Activated CD4-positive, alpha-beta T cell treated with anti-CD3 and anti-CD28 coated beads, Interleukin-10, Interleukin-2, amounts not matched to agents 100 ng/mL and 50 ng/mL, durations not matched to agents 16 hours and 8 hours (primary cell): ENCODE data around the gene CLIC4.
"Not testable (repeated sequence)": the region's sequence is repeated elsewhere in the genome, so short reads cannot be mapped to it uniquely, and the experiment has no call there.

Experiments used
- DNase-seq: peaks from one replicate; pipeline ENCODE4 v3.0.0-alpha.2; 2020

The CLIC4 gene

GRCh38 chr1:24775916-24776315 lies 30.7 kb downstream of the CLIC4 start:
- DNase-seq: no peak

- no peak for DNase-seq
Observed at GRCh38 chr1:24776821-24777220, 31.6 kb downstream of the CLIC4 start.

- DNase-seq: no peak
Observed at GRCh38 chr1:24778141-24778540, 32.9 kb downstream of the CLIC4 start.

GRCh38 chr1:24779199-24779598 lies 34.0 kb downstream of the CLIC4 start:
- not testable (repeated sequence) for DNase-seq

GRCh38 chr1:24779689-24780464 lies 34.6 kb downstream of the CLIC4 start:
- no peak for DNase-seq

- not testable (repeated sequence) for DNase-seq
Observed at GRCh38 chr1:24780626-24781025, 35.4 kb downstream of the CLIC4 start.

GRCh38 chr1:24782689-24783088 lies 37.4 kb downstream of the CLIC4 start:
- DNase-seq: no peak

GRCh38 chr1:24783713-24784112 lies 38.5 kb downstream of the CLIC4 start:
- DNase-seq: no peak

- DNase-seq: no peak
Observed at GRCh38 chr1:24786191-24786590, 40.9 kb downstream of the CLIC4 start.

- no peak for DNase-seq
Observed at GRCh38 chr1:24790490-24790889, 45.2 kb downstream of the CLIC4 start.

- DNase-seq: no peak
Observed at GRCh38 chr1:24793447-24794129, 48.3 kb downstream of the CLIC4 start.

GRCh38 chr1:24794130-24794502 lies 48.9 kb downstream of the CLIC4 start:
- not testable (repeated sequence) for DNase-seq

- no peak for DNase-seq
Observed at GRCh38 chr1:24795236-24795635, 50.0 kb downstream of the CLIC4 start.

- no peak for DNase-seq
Observed at GRCh38 chr1:24796524-24796923, 51.3 kb downstream of the CLIC4 start.

- DNase-seq: not testable (repeated sequence)
Observed at GRCh38 chr1:24799242-24799641, 54.0 kb downstream of the CLIC4 start.

GRCh38 chr1:24801176-24801575 lies 55.9 kb downstream of the CLIC4 start:
- no peak for DNase-seq

GRCh38 chr1:24803220-24803619 lies 58.0 kb downstream of the CLIC4 start:
- DNase-seq: no peak

- no peak for DNase-seq
Observed at GRCh38 chr1:24803987-24804530, 58.8 kb downstream of the CLIC4 start.

- DNase-seq: no peak
Observed at GRCh38 chr1:24805534-24806301, 60.5 kb downstream of the CLIC4 start.

- DNase-seq: no peak
Observed at GRCh38 chr1:24806588-24806987, 61.3 kb downstream of the CLIC4 start.

- not testable (repeated sequence) for DNase-seq
Observed at GRCh38 chr1:24811494-24811893, 66.2 kb downstream of the CLIC4 start.

- DNase-seq: not testable (repeated sequence)
Observed at GRCh38 chr1:24820221-24820620, 75.0 kb downstream of the CLIC4 start.

GRCh38 chr1:24822887-24823286 lies 77.6 kb downstream of the CLIC4 start:
- no peak for DNase-seq
